ENCODE data around the gene CEBPG.

The CEBPG gene

GRCh38 chr19:33355535-33355934 is 18.0 kb upstream of the CEBPG start:
- DNase-seq: no peak

DNA sequence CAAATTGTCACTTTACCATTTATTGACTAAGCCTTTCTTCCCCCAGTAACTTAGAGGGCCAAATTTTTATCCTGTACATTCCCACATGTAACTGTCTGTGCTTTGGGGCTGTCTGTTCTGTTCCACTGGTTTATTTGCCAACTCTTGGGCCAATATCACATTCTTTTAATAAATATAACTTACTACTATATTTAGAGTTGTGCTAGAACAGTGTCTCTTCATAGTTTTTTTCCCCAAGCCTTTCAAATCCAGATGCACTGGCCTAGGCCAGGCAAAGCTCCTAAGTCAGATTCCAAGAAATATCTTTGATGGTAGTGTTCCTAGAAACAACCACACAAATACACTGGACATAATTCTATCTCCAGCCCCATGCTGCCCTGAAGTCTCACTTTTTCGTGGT is 16.0 kb upstream of the CEBPG start:
- no peak for DNase-seq

DNA sequence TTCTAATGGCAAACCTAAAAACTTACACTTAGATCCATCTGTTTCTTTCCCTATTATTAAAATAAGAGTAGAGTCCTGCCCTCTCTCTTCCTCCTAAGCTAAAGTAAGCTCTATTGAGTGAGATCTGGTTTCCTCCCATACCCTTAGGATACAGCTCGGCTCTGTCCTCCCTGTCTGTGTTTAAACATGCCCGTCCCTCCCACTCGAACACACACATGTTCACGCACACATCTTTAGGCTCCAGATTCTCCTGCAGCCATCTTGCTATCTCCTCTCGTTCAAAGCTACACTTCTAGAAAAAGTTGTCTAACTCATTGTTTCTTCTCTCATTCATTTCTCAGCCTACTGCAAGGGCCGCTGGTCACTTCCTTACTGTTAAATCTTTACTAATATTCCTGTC is 15.1 kb upstream of the CEBPG start:
- DNase-seq: no peak

DNA sequence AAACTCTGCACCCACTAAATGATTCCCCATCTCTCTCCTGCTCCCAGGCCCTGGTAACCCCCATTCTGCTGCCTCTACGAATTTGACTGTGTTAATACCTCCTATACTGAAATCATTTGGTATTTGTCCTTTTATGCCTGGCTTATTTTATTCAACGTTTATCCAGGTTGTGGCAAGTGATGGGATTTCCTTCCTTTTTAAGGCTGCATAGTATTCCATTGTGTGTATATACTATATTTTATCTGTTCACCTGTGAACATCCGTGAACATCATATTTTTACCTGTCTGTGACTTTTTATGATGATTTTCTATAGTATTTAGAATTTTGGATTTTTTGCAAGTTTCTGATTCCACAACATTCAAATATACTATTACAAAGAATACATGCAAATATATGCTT is 13.9 kb upstream of the CEBPG start:
- no peak for DNase-seq

DNA sequence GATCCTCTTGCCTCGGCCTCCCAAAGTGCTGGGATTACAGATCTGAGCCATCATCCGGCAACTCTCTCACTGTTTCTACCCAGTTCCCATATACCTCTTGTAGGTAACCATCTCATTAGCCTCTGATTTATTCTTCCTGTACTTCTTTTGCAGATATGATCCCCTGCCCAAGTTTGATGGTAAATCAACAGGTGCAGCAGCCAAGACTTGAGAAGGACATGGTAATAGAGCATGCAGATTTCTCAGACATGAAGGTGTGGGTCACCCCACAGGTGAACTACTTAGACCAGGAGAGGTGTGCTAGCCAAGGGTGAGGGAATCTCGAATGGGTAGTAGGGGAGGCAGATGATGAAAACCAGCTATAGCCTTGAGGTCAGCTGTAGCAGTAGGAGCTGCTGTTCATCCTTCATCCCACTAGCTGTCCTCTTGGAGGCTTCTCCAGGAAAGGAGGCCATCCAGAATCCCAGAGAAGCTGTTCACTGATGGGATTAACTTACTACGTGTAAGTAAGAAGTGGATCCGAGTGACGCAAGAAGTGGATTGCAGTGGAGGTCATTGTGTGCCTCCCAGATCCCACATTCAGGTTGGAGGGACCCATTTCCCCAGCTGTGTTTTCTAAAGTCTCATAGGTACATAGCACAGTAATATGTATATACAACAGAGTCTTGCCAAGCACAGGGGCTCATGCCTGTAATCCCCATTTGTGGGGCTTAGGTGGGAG is 10.8 kb upstream of the CEBPG start:
- no peak for DNase-seq

DNA sequence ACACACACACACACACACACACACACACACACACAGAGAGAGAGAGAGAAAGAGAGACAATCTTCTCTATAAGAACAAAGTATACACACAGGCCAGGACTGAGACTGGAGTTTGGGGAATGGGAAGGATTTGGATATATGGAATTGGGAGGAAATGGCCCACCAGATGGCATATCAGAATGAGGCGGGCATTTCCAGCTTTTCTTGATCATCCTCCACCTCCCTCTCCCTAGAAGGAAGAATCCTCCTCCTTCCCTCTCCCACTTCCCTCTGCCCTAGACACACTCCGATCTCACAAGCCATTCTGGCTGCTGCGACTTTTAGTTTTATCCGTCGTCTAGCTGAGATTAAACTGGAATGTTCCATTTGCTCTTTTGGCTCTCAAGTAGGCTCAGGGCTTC is 10.0 kb upstream of the CEBPG start:
- DNase-seq: no peak

- DNase-seq: no peak
Observed at GRCh38 chr19:33365691-33366090, 7.8 kb upstream of the CEBPG start.

GRCh38 chr19:33366127-33366526 is 7.4 kb upstream of the CEBPG start:
- DNase-seq: no peak

DNA sequence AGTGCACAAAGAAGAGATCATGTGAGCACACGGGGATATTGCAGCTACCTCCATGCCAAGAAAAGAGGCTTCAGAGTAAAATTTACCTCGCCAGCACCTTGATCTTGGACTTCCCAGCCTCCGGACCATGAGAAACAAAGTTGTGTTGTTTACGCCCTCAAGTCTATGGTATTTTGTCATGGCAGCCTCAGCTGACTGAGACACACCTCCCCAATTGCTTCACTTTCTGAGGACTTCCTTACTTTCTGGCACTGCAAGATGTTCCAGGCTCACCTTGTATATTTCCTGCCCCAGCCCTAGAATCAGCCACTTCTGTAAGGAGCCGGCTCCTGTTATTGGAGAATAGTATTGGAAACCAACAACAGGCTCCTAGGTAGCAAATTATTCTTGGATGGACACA is 6.6 kb upstream of the CEBPG start:
- no peak for DNase-seq

DNA sequence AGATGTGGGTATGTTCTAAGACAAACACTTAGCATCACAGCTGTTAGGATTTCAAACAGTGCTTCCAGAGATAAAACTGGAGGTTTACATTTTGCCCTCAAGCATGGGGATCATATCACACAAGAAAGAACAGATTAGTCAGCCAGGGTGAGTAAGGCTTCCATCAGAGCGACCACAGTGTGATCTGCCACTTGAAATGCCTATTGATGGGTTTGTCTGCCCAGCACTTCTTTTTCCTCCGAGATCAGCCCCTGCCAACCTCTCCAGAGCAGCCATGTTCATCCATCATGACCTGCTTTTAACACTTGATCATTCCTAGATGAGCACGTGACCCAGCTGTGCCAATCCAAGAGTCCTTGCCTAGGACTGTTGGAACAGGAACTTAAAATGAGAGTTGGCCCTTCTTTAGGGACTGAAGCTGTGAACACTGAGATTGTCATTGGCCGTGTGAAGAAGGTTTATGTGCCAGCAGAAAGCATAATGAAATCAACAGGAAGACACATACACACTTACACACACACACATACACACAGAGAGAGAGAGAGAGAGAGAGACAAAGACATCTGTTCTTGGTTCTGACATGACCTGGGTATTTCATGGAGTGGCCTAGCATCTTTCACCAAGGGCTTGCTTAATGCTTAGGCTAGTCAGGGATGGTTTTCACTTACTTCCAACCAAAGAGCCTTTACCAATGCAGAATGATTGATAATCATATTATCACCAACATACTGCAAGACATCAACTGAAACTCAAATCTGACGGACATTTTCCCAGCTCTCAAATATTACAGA is 5.2 kb upstream of the CEBPG start:
- DNase-seq: no peak

- DNase-seq: no peak
Observed at GRCh38 chr19:33370783-33371182, 2.7 kb upstream of the CEBPG start.

DNA sequence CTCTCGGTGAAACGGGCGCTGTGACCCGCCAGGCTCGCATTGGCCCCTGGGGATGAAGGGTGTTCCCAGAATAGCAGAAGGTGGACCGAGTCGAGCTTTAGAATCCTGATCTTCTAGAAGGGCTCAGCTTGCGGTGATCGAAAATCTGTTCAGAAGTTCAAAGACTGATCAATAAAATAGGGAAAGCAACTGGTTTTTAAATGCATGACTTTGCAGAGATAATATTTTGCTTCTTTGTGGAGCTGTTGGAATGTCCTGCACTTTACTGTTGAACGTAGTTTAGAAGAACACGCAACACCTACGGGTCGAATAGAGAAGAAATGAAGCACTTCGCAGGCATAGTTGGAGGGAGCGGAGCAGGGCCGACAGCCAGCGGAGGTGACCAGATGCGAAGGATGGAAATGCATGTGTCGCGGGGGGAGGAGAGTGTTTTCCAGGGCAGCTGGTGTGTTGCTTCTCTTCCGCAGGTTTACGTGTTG is 766 bp downstream of the CEBPG start:
- peak in 1 of 2 experiments; percentile 33 for DNase-seq

DNA sequence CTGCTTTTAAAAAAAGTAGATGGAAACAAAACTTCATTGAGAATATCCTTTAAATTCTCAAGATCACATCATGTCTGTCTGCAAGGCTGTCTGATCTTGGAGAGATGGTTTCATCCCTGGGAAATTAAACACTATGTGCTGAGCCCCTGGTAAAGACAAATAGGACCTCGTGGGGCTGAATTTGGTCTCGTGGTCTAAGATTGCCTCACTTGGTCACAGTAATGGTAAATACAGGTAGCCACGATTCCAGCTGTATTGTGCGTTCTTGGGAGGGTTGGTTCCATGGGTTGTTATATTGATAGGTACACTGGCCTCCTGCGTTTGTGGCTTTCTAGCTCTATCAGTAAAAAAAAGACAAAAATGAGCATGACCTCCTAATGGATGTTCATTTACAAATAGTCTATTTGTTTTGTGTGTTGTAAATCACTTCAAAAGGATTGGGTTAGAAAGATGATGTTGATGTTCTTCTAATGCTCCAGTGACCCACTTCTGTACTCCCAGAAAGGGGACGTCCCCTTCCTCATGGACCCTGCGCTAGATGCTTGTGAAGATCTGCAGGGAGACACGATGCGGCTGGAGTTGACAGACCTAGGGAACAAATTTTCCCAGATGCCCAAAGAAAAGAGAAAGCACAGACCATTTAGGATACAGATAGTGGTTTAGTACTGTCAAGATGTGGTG is 1.8 kb downstream of the CEBPG start:
- no peak for DNase-seq

DNA sequence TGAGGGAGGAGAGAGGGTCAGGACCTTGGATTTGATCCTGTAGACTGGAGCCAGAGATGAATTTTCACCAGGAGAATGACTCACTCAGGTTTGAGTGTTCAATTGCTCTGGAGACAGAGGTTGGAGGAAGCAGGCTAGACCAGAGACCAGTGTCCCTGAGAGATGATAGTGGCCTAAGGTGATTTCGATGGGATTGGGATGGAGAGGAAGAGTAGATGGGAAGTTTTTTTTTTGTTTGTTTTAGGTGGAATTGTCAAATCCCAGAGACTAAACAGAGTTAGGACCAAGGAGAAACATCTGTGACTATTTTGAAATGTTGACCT is 2.3 kb downstream of the CEBPG start:
- DNase-seq: no peak

DNA sequence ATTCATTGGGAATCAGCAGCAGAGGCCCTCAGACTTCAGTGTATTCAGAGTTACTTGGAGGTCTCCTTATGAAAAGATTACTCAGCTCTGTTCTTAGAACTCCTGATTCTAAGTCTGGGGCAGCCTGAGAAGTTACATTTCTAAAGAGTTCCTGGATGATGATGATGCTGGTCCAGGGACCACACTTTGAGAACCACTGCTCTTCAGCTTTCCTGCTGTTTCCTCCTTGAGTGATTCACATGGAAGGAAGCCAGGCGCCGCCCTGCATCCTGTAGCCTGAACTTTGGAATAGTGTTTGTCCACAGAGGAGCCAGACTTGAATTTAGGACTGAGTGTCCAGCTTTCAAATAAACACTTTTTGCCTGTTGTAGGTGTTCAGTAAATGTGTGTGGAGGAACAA is 2.9 kb downstream of the CEBPG start:
- no peak for DNase-seq

GRCh38 chr19:33376941-33377557 is 3.5 kb downstream of the CEBPG start:
- no peak for DNase-seq

DNA sequence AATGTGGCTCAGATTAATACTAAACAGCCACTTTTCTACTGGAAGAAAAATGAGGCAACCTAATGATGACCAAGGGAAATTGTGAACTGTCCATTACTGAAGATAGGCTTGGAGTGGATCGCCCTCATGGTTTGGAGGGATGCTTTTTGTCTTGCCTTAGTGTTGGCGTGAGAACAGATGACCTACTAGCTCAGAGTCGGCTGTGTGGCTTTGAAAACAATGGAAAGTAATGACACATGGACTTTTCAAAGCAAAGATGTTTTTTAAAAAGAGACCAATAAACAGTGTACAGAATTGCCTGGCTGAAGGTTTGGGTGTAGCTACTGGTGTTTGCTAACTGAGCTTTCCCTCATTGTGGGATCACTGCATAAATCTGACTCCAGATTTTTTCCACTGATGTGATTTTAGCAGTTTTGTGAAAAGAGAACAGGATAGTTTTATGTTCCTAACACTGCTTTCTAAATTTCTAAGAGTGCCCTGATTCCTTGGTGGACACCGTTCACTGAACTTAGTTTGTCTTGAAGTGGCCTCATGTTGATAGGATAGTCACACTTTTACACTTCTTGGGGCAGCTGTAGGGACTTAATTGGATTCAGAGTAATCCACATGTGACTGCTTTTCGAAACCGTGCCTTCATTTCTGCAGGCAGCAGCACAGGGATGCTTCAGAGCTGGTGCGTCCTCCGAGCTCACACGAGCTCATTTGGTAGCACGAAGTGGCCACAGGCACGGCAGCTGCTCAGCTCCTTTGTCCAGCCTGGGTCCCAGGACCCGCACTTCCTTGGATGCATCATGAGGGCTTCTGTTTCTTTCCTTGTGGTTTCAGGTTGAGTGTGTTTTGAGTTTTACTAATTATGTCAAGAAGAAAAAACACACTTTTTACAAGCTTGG is 4.3 kb downstream of the CEBPG start:
- DNase-seq: no peak

DNA sequence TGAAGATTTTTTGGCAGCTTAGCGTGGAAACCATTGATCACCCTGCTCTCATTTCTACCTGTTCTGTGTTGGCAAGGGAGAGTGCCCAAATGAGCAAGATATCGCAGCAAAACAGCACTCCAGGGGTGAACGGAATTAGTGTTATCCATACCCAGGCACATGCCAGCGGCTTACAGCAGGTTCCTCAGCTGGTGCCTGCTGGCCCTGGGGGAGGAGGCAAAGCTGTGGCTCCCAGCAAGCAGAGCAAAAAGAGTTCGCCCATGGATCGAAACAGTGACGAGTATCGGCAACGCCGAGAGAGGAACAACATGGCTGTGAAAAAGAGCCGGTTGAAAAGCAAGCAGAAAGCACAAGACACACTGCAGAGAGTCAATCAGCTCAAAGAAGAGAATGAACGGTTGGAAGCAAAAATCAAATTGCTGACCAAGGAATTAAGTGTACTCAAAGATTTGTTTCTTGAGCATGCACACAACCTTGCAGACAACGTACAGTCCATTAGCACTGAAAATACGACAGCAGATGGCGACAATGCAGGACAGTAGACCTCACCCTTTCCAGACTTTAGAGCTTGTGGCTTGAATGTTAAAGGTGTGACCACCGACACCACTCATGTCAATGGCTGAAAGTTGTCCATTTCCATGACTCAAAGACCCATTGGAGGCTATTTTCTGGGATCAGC is 5.8 kb downstream of the CEBPG start:
- peak in 1 of 2 experiments; percentile 5 for DNase-seq

DNA sequence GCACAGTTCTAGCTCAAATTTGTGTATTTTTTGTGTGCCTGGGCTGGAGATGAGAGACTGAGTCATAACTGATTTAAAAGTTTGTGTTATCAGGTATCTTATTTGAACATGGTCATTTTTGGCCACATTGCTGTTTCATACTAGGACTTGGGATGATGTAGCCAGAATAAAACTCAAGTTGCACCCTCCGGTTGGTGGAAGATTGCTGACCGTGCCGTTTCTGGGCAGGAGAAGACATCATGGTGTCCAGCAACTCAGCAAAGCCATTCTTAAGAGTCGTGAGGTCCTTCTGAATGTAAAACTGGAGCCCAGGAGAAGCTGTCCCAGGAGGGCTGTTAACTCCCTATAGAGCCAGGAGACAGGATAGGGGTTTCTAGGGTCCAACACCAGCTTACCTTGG is 7.6 kb downstream of the CEBPG start:
- no peak for DNase-seq

DNA sequence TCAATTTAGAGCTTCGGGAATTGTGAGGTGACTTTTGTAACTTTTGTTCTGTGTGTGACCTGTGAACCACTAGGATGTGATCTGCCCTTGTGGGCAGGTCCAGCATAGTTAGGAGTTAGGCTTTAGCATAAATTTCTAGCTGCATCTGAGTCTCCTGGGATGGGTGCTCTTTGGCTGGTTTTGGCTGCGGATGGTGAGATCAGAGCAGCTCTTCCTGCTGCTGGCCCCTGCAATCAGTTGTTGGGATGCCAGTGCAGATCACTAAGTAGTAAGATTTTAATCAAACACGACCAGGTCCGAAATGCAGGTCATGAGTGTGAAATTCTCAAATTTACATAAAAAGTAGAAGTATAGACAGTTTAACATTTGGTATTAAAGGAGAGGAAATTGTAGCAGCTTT is 8.5 kb downstream of the CEBPG start:
- DNase-seq: no peak

DNA sequence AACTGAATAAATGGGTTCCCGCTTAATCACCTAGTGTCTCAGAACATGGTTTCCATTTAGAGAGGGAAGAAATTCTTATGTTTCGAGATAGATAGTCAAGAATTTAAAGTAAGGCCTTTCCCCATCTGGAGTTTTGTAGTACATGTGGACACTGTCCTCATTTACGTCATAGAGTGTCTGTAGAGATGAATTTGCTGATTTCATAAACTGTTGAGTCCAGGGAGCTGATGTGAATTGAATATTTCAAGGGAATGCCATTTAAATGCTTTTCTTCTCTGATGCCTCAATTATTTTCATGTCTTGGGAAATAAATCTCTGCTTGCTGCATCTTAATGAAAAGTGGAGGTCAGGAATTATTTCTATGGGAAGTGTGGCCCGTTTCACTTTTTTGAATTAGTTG is 9.5 kb downstream of the CEBPG start:
- DNase-seq: no peak

DNA sequence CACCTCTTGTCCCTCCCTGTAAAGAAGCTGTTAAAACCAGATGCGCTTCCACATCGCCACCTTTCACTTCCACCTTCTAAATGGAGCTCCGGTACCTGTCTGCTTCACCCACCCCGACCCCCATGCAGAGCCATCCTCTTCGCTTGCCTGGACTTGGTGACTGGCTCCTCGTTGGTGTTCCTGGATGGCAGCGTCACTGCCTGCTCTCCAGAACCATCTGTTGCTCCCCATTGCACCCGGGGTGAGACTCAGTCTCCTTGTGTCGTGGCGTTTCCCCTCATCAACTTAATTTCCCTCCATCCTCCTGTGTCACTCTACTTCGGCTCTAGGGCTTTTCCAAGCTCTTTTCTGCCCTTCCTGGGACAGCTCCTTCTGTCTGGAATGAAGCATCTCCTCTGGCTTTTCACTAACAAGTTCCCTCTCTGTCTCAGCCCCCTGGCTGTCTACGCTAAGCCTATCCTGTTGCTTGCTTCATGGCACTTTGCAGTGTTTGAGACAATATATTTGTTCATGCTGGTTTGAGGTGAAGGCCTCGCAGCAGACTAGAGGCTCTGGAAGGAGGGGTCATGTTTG is 10.3 kb downstream of the CEBPG start:
- DNase-seq: no peak
